ENCODE measurements around the gene ROBO1. TPM values are rescaled to one million over a fixed set of nuclear protein-coding genes. Genes with fewer than 3 reads are reported as not detected.
"Not testable (repeated sequence)": the region's sequence is repeated elsewhere in the genome, so short reads cannot be mapped to it uniquely, and the experiment has no call there.

Gene ROBO1
- total RNA-seq, 1 donor: 0.42 TPM

DNA sequence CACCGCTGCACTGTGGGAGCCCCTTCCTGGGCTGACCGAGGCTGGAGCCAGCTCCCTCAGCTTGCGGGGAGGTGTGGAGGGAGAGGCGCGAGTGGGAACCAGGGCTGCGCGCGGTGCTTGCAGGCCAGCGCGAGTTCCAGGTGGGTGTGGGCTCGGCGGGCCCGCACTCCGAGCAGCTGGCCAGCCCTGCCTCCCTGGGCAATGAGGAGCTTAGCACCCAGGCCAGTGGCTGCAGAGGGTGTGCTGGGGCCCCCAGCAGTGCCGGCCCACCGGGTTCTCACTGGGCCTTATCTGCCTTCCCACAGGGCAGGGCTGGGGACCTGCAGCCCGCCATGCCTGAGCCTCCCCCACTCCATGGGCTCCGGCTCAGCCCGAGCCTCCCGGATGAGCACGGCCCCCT lies 594.5 kb downstream of the ROBO1 start:
- not testable (repeated sequence) for H3K4me3 ChIP-seq (ENCODE audit: low read length); H3K27me3 ChIP-seq (ENCODE audit: insufficient read depth, low read length); H3K4me1 ChIP-seq (ENCODE audit: insufficient read depth, low read length); H3K9me3 ChIP-seq (ENCODE audit: low read depth, low read length)

DNA sequence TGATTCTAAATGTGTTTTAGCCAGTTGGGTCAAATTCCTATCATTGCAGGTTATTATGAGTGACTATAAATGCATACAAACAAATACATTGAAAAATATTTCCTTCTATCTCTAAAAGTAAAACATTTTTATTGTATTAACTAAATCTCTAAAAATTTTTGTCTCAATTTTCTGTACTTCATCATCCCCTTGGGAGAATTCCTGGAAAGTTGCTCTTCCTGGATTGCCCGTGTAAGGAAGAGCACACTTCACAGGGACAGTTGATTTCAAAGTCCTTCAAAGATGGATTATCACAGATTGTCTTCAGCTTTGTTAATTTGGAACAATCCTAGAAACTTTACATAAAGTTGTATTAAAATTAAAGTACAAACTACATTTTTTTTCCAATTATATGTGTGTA lies 595.6 kb downstream of the ROBO1 start:
- H3K4me3 ChIP-seq (ENCODE audit: low read length): no peak overlapping the region
- no peaks in the 10 kb centered on the region for H3K9me3 ChIP-seq (ENCODE audit: low read depth, low read length)
- H3K4me1 ChIP-seq (ENCODE audit: insufficient read depth, low read length): no peaks in the 10 kb centered on the region
- H3K27me3 ChIP-seq (ENCODE audit: insufficient read depth, low read length): no peaks in the 10 kb centered on the region

DNA sequence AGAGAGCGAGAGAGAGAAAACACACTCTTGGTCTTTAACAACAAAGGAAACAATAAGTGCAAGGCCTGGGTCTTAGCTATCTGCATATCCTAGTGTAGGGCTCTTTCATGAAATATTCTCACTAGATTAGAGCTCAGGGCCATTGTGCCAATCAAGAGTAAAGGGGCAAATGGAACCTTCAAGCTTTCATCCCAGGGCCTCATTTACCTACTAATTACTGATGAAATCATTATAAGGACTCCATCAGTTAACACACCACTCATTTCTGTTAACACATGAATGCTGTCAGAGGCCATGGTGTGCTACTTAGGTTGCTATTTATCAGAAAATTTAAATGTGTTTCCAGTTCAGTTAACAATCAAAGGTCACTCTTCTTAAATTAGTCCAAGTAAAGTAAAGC lies 597.8 kb downstream of the ROBO1 start:
- no peaks in the 10 kb centered on the region for H3K27me3 ChIP-seq (ENCODE audit: insufficient read depth, low read length)
- H3K4me3 ChIP-seq (ENCODE audit: low read length): no peak overlapping the region
- no peaks in the 10 kb centered on the region for H3K4me1 ChIP-seq (ENCODE audit: insufficient read depth, low read length)
- no peaks in the 10 kb centered on the region for H3K9me3 ChIP-seq (ENCODE audit: low read depth, low read length)

GRCh38 chr3:79167651-79168416 lies 600.0 kb downstream of the ROBO1 start:
- no peaks in the 10 kb centered on the region for H3K4me1 ChIP-seq (ENCODE audit: insufficient read depth, low read length)
- H3K27me3 ChIP-seq (ENCODE audit: insufficient read depth, low read length): no peaks in the 10 kb centered on the region
- H3K9me3 ChIP-seq (ENCODE audit: low read depth, low read length): no peaks in the 10 kb centered on the region

GRCh38 chr3:79162653-79163052 lies 605.1 kb downstream of the ROBO1 start:
- Histone ChIP-seq H3K4me3 (ENCODE audit: low read length) (no peak overlapping the region), H3K4me1 (ENCODE audit: insufficient read depth, low read length) (no peaks in the 10 kb centered on the region), H3K27me3 (ENCODE audit: insufficient read depth, low read length) (no peaks in the 10 kb centered on the region), H3K9me3 (ENCODE audit: low read depth, low read length) (no peaks in the 10 kb centered on the region)

More at GRCh38 chr3:79167651-79168416, 600.0 kb downstream of the ROBO1 start:
- no peak overlapping the region for H3K4me3 ChIP-seq (ENCODE audit: low read length)

DNA sequence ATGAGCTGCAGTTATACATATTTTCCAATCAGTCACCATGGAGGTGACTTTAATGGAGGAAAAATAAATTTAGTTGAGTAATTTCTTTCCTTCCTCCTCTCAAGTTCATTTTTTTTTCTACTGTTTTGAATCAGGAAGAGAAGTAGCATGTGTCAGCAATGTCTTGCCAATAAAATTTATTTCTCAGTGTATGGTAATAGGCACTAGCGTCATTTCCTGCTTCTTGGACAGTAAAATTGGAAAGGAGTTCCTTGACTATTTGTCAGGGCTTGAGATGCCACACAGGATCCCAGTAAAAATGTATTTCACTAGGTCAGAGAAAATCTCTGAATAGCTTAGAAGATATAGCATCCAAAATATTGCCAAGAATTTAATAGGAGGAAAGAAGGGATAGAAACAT lies 605.9 kb downstream of the ROBO1 start:
- Histone ChIP-seq H3K27me3 (ENCODE audit: insufficient read depth, low read length) (no peaks in the 10 kb centered on the region), H3K4me3 (ENCODE audit: low read length) (no peak overlapping the region), H3K9me3 (ENCODE audit: low read depth, low read length) (no peaks in the 10 kb centered on the region), H3K4me1 (ENCODE audit: insufficient read depth, low read length) (no peaks in the 10 kb centered on the region)

GRCh38 chr3:79160421-79160820 lies 607.4 kb downstream of the ROBO1 start:
- Histone ChIP-seq H3K4me1 (ENCODE audit: insufficient read depth, low read length) (no peaks in the 10 kb centered on the region), H3K9me3 (ENCODE audit: low read depth, low read length) (no peaks in the 10 kb centered on the region), H3K4me3 (ENCODE audit: low read length) (no peak overlapping the region)

GRCh38 chr3:79159736-79160135 lies 608.1 kb downstream of the ROBO1 start:
- Histone ChIP-seq H3K4me3 (ENCODE audit: low read length) (no peak overlapping the region), H3K27me3 (ENCODE audit: insufficient read depth, low read length) (no peaks in the 10 kb centered on the region), H3K9me3 (ENCODE audit: low read depth, low read length) (no peaks in the 10 kb centered on the region), H3K4me1 (ENCODE audit: insufficient read depth, low read length) (no peaks in the 10 kb centered on the region)

More at GRCh38 chr3:79160421-79160820, 607.4 kb downstream of the ROBO1 start:
- H3K27me3 ChIP-seq (ENCODE audit: insufficient read depth, low read length): no peaks in the 10 kb centered on the region

DNA sequence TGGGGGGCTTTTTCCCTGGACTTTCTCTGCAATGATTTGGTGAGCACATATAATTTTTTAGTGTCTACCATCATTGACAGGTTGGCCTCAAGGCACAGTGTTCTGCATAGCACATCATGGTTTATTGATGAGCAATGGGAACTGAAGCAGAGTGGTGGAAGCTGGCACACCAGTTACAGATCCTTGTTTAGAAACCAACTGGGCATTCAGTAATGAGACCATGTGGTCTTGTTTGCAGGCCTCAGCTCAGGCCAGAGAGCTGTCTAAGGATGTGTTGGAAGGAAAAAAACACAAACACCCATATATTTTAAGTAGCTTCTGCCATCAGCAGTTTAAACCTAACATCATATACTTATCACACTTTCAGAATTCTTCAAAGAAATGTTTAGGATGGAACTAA lies 610.6 kb downstream of the ROBO1 start:
- H3K27me3 ChIP-seq (ENCODE audit: insufficient read depth, low read length): no peaks in the 10 kb centered on the region
- no peaks in the 10 kb centered on the region for H3K9me3 ChIP-seq (ENCODE audit: low read depth, low read length)
- H3K4me1 ChIP-seq (ENCODE audit: insufficient read depth, low read length): no peaks in the 10 kb centered on the region
- no peak overlapping the region for H3K4me3 ChIP-seq (ENCODE audit: low read length)

GRCh38 chr3:79154865-79155264 lies 612.9 kb downstream of the ROBO1 start:
- Histone ChIP-seq H3K9me3 (ENCODE audit: low read depth, low read length) (no peaks in the 10 kb centered on the region), H3K4me3 (ENCODE audit: low read length) (no peak overlapping the region), H3K4me1 (ENCODE audit: insufficient read depth, low read length) (no peaks in the 10 kb centered on the region), H3K27me3 (ENCODE audit: insufficient read depth, low read length) (no peaks in the 10 kb centered on the region)

DNA sequence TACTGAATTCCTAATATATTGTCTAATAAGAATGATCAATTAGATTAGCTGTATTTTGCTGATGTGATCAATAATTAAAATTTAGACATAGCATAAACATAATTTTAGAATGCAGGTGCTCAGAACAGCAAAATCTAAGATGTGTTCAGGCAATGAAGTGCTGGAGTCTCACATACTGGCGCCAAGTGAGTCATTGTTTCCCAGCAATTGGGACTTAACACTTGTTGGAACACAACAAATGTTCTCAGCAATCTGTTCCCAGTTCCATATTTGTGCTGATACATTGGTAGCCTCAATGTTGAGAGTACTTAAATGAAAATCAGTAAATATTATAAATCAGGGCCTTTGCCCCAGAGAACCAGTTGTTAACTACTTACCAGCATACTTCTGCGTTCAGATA lies 619.0 kb downstream of the ROBO1 start:
- H3K9me3 ChIP-seq (ENCODE audit: low read depth, low read length): no peaks in the 10 kb centered on the region
- H3K27me3 ChIP-seq (ENCODE audit: insufficient read depth, low read length): no peaks in the 10 kb centered on the region
- no peaks in the 10 kb centered on the region for H3K4me1 ChIP-seq (ENCODE audit: insufficient read depth, low read length)
- H3K4me3 ChIP-seq (ENCODE audit: low read length): no peak overlapping the region

DNA sequence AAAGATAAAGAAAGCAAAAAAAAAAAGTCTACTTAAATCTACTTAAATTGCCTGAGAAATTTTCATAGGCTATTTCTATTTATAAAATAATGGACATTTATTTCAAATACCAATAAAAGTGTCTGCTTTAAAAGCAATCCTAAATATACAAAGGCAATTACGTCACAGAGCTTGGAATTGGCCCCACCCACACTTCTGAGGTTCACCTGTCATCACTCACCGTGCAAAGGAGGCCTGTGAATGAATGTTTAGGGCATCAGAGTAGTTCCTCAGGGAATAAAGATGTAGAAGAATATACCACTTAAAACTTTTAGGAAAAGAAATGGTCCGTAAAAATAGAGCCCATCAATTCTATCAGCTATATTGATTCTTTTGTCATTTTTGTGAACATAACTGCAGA lies 621.8 kb downstream of the ROBO1 start:
- Histone ChIP-seq H3K4me1 (ENCODE audit: insufficient read depth, low read length) (no peaks in the 10 kb centered on the region), H3K27me3 (ENCODE audit: insufficient read depth, low read length) (no peaks in the 10 kb centered on the region), H3K9me3 (ENCODE audit: low read depth, low read length) (no peaks in the 10 kb centered on the region), H3K4me3 (ENCODE audit: low read length) (no peak overlapping the region)

GRCh38 chr3:79140708-79141107 lies 627.1 kb downstream of the ROBO1 start:
- Histone ChIP-seq H3K27me3 (ENCODE audit: insufficient read depth, low read length) (no peaks in the 10 kb centered on the region), H3K4me3 (ENCODE audit: low read length) (no peak overlapping the region), H3K4me1 (ENCODE audit: insufficient read depth, low read length) (no peaks in the 10 kb centered on the region), H3K9me3 (ENCODE audit: low read depth, low read length) (no peaks in the 10 kb centered on the region)

GRCh38 chr3:79139395-79140068 lies 628.3 kb downstream of the ROBO1 start:
- no peak overlapping the region for H3K4me3 ChIP-seq (ENCODE audit: low read length)
- no peaks in the 10 kb centered on the region for H3K4me1 ChIP-seq (ENCODE audit: insufficient read depth, low read length)
- no peaks in the 10 kb centered on the region for H3K9me3 ChIP-seq (ENCODE audit: low read depth, low read length)
- no peaks in the 10 kb centered on the region for H3K27me3 ChIP-seq (ENCODE audit: insufficient read depth, low read length)

GRCh38 chr3:79125313-79125984 lies 642.3 kb downstream of the ROBO1 start:
- no peaks in the 10 kb centered on the region for H3K4me1 ChIP-seq (ENCODE audit: insufficient read depth, low read length)
- H3K27me3 ChIP-seq (ENCODE audit: insufficient read depth, low read length): no peaks in the 10 kb centered on the region
- no peaks in the 10 kb centered on the region for H3K9me3 ChIP-seq (ENCODE audit: low read depth, low read length)
- H3K4me3 ChIP-seq (ENCODE audit: low read length): no peak overlapping the region
